Measurements from ENCODE around the gene LTA.
A peak's percentile ranks its signal among the peaks of the same experiment; 100 is the strongest.
"Not testable (repeated sequence)": the region's sequence is repeated elsewhere in the genome, so short reads cannot be mapped to it uniquely, and the experiment has no call there.

Gene LTA

GRCh38 chr6:31586599-31587281 lies 14.7 kb downstream of the LTA start:
- peak overlapping the region; percentile 78 for H3K4me3 Mint-ChIP-seq
- peak overlapping the region; percentile 90 for H3K27ac Mint-ChIP-seq
- H3K4me1 Mint-ChIP-seq (ENCODE audit: low read depth), result peaks cover 76% of the 10 kb centered on the region

GRCh38 chr6:31587791-31588777 lies 16.0 kb downstream of the LTA start:
- H3K36me3 Mint-ChIP-seq (ENCODE audit: low read depth), result peaks cover 5% of the 10 kb centered on the region
- H3K4me3 Mint-ChIP-seq, result peak overlapping the region; percentile 80
- H3K27ac Mint-ChIP-seq, result peak overlapping the region; percentile 96
- H3K4me1 Mint-ChIP-seq (ENCODE audit: low read depth), result peaks cover 76% of the 10 kb centered on the region
- H3K27me3 Mint-ChIP-seq, result no peaks in the 10 kb centered on the region
- H3K9me3 Mint-ChIP-seq, result no peaks in the 10 kb centered on the region

More at GRCh38 chr6:31586599-31587281, 14.7 kb downstream of the LTA start:
- Mint-ChIP-seq H3K36me3 (ENCODE audit: low read depth) (peaks cover 5% of the 10 kb centered on the region), H3K9me3 (no peaks in the 10 kb centered on the region), H3K27me3 (no peaks in the 10 kb centered on the region)

GRCh38 chr6:31588871-31589650 lies 17.0 kb downstream of the LTA start:
- peak overlapping the region; percentile 32 for H3K27ac Mint-ChIP-seq
- H3K9me3 Mint-ChIP-seq, result no peaks in the 10 kb centered on the region
- no peaks in the 10 kb centered on the region for H3K27me3 Mint-ChIP-seq
- H3K4me1 Mint-ChIP-seq (ENCODE audit: low read depth), result peaks cover 77% of the 10 kb centered on the region
- H3K36me3 Mint-ChIP-seq (ENCODE audit: low read depth), result peaks cover 5% of the 10 kb centered on the region
- peak overlapping the region; percentile 22 for H3K4me3 Mint-ChIP-seq

- H3K4me3 Mint-ChIP-seq; H3K27ac Mint-ChIP-seq; H3K36me3 Mint-ChIP-seq (ENCODE audit: low read depth); H3K27me3 Mint-ChIP-seq; H3K9me3 Mint-ChIP-seq: not testable (repeated sequence)
- peaks cover 69% of the 10 kb centered on the region for H3K4me1 Mint-ChIP-seq (ENCODE audit: low read depth)
Measured at GRCh38 chr6:31590691-31591090, 18.6 kb downstream of the LTA start.

GRCh38 chr6:31592396-31592771 lies 20.3 kb downstream of the LTA start:
- Mint-ChIP-seq H3K4me3 (peak overlapping the region; percentile 58), H3K36me3 (ENCODE audit: low read depth) (peaks cover 5% of the 10 kb centered on the region), H3K9me3 (no peaks in the 10 kb centered on the region), H3K27ac (peak overlapping the region; percentile 64), H3K27me3 (no peaks in the 10 kb centered on the region), H3K4me1 (ENCODE audit: low read depth) (peaks cover 68% of the 10 kb centered on the region)

- Mint-ChIP-seq H3K9me3 (no peaks in the 10 kb centered on the region), H3K36me3 (ENCODE audit: low read depth) (no peaks in the 10 kb centered on the region), H3K4me1 (ENCODE audit: low read depth) (peaks cover 55% of the 10 kb centered on the region), H3K27me3 (no peaks in the 10 kb centered on the region), H3K4me3 (no peak overlapping the region), H3K27ac (peak overlapping the region; percentile 61)
Measured at GRCh38 chr6:31597006-31597405, 24.9 kb downstream of the LTA start.

- Mint-ChIP-seq H3K9me3 (no peaks in the 10 kb centered on the region), H3K27ac (no peak overlapping the region), H3K36me3 (ENCODE audit: low read depth) (no peaks in the 10 kb centered on the region), H3K27me3 (no peaks in the 10 kb centered on the region), H3K4me3 (no peak overlapping the region), H3K4me1 (ENCODE audit: low read depth) (no peaks in the 10 kb centered on the region)
Measured at GRCh38 chr6:31607317-31607716, 35.2 kb downstream of the LTA start.

GRCh38 chr6:31609519-31610406 lies 37.7 kb downstream of the LTA start:
- peaks cover 8% of the 10 kb centered on the region for H3K4me1 Mint-ChIP-seq (ENCODE audit: low read depth)
- H3K9me3 Mint-ChIP-seq, result no peaks in the 10 kb centered on the region
- no peak overlapping the region for H3K4me3 Mint-ChIP-seq
- no peak overlapping the region for H3K27ac Mint-ChIP-seq
- no peaks in the 10 kb centered on the region for H3K27me3 Mint-ChIP-seq
- H3K36me3 Mint-ChIP-seq (ENCODE audit: low read depth), result no peaks in the 10 kb centered on the region

GRCh38 chr6:31610968-31611367 lies 38.9 kb downstream of the LTA start:
- no peaks in the 10 kb centered on the region for H3K36me3 Mint-ChIP-seq (ENCODE audit: low read depth)
- peaks cover 20% of the 10 kb centered on the region for H3K4me1 Mint-ChIP-seq (ENCODE audit: low read depth)
- H3K27me3 Mint-ChIP-seq, result no peaks in the 10 kb centered on the region
- H3K9me3 Mint-ChIP-seq, result no peaks in the 10 kb centered on the region
- H3K4me3 Mint-ChIP-seq, result no peak overlapping the region
- no peak overlapping the region for H3K27ac Mint-ChIP-seq

- Mint-ChIP-seq H3K36me3 (ENCODE audit: low read depth) (peaks cover 11% of the 10 kb centered on the region), H3K4me3 (no peak overlapping the region), H3K9me3 (no peaks in the 10 kb centered on the region), H3K4me1 (ENCODE audit: low read depth) (peaks cover 48% of the 10 kb centered on the region), H3K27ac (no peak overlapping the region), H3K27me3 (no peaks in the 10 kb centered on the region)
Measured at GRCh38 chr6:31614075-31614619, 42.1 kb downstream of the LTA start.

GRCh38 chr6:31614684-31615578 lies 42.8 kb downstream of the LTA start, which contains the start of gene AIF1:
TSS of gene AIF1 (plus strand) at chr6:31615234. CDS start at chr6:31615330, 96 bp downstream.
- Mint-ChIP-seq H3K27ac (peak within 1 kb of the TSS; percentile 91), H3K9me3 (no peaks in the 10 kb centered on the region), H3K36me3 (ENCODE audit: low read depth) (peaks cover 16% of the 10 kb centered on the region), H3K4me3 (peak within 1 kb of the TSS; percentile 90), H3K27me3 (no peaks in the 10 kb centered on the region), H3K4me1 (ENCODE audit: low read depth) (peaks cover 54% of the 10 kb centered on the region)

- Mint-ChIP-seq H3K27me3 (no peaks in the 10 kb centered on the region), H3K4me1 (ENCODE audit: low read depth) (peaks cover 54% of the 10 kb centered on the region), H3K4me3 (peak overlapping the region; percentile 90), H3K27ac (peak overlapping the region; percentile 91), H3K9me3 (no peaks in the 10 kb centered on the region), H3K36me3 (ENCODE audit: low read depth) (peaks cover 16% of the 10 kb centered on the region)
Measured at GRCh38 chr6:31615748-31616147, 43.7 kb downstream of the LTA start.

GRCh38 chr6:31617010-31617409 lies 44.9 kb downstream of the LTA start:
- H3K27ac Mint-ChIP-seq, result peak overlapping the region; percentile 91
- peaks cover 27% of the 10 kb centered on the region for H3K36me3 Mint-ChIP-seq (ENCODE audit: low read depth)
- no peaks in the 10 kb centered on the region for H3K27me3 Mint-ChIP-seq
- H3K4me3 Mint-ChIP-seq, result peak overlapping the region; percentile 90
- H3K4me1 Mint-ChIP-seq (ENCODE audit: low read depth), result peaks cover 59% of the 10 kb centered on the region
- no peaks in the 10 kb centered on the region for H3K9me3 Mint-ChIP-seq
